Sigmoid colon (tissue), 4 donors: ENCODE data around the gene TRUB1.

ENCODE experiments used
- CTCF ChIP-seq, 4 experiments: fragments of 450-650 bp in 3 of 4; fragments of 200-600 bp in 1 of 4; IDR thresholded peaks; one replicate each; pipeline ENCODE4 v1.5.1; 2016 to 2019; ENCODE audit warnings: antibody characterized with exemption in 4 of 4, mild to moderate bottlenecking in 3 of 4, moderate library complexity in 2 of 4
- POLR2AphosphoS5 ChIP-seq, 4 donors: sonication (generic); formaldehyde crosslinking; IDR thresholded peaks; one replicate each; pipeline ENCODE4 v1.6.1; 2017; ENCODE audit warnings: antibody characterized with exemption in 4 of 4

- no peak for TF ChIP-seq CTCF (IDR thresholded peaks at IDR 0.05)
- TF ChIP-seq POLR2AphosphoS5 (IDR thresholded peaks at IDR 0.05), result no peak
Measured at GRCh38 chr10:114953047-114953446, 15.1 kb downstream of the TRUB1 start.
